ENCODE results near the gene MAML3. TPM values are rescaled to one million over a fixed set of nuclear protein-coding genes. Genes with fewer than 3 reads are reported as not detected.

MAML3 gene
- total RNA-seq, 1 experiment from 2014 or later = not detected

GRCh38 chr4:140134746-140135425, 19.1 kb downstream of the MAML3 start:
- in situ Hi-C loops (cut with HindIII; ENCODE audit: low sequenced_read_pairs) = no loop called here
- DNase-seq (ENCODE audit: low spot score) = no peak

GRCh38 chr4:140133576-140133975, 20.4 kb downstream of the MAML3 start:
- in situ Hi-C loops (cut with HindIII; ENCODE audit: low sequenced_read_pairs) = no loop called here
- DNase-seq (ENCODE audit: low spot score) = no peak

- DNase-seq (ENCODE audit: low spot score) = no peak
- in situ Hi-C loops (cut with HindIII; ENCODE audit: low sequenced_read_pairs) = no loop called here
These were observed 22.2 kb downstream of the MAML3 start for GRCh38 chr4:140131675-140132229.

GRCh38 chr4:140130677-140131076, 23.3 kb downstream of the MAML3 start:
- in situ Hi-C loops (cut with HindIII; ENCODE audit: low sequenced_read_pairs) = no loop called here
- no peak for DNase-seq (ENCODE audit: low spot score)

GRCh38 chr4:140127422-140127821, 26.6 kb downstream of the MAML3 start:
- in situ Hi-C loops (cut with HindIII; ENCODE audit: low sequenced_read_pairs) = no loop called here
- peak; percentile 84 for DNase-seq (ENCODE audit: low spot score)

- in situ Hi-C loops (cut with HindIII; ENCODE audit: low sequenced_read_pairs) = no loop called here
These were observed 27.7 kb downstream of the MAML3 start for GRCh38 chr4:140126261-140126660.

GRCh38 chr4:140125374-140125773, 28.6 kb downstream of the MAML3 start:
- no peak for DNase-seq (ENCODE audit: low spot score)
- in situ Hi-C loops (cut with HindIII; ENCODE audit: low sequenced_read_pairs) = no loop called here

More at GRCh38 chr4:140126261-140126660, 27.7 kb downstream of the MAML3 start:
- DNase-seq (ENCODE audit: low spot score) = no peak

- in situ Hi-C loops (cut with HindIII; ENCODE audit: low sequenced_read_pairs) = no loop called here
These were observed 30.2 kb downstream of the MAML3 start for GRCh38 chr4:140123666-140124377.

GRCh38 chr4:140122891-140123290, 31.1 kb downstream of the MAML3 start:
- no peak for DNase-seq (ENCODE audit: low spot score)
- in situ Hi-C loops (cut with HindIII; ENCODE audit: low sequenced_read_pairs) = no loop called here

More at GRCh38 chr4:140123666-140124377, 30.2 kb downstream of the MAML3 start:
- no peak for DNase-seq (ENCODE audit: low spot score)

GRCh38 chr4:140121646-140122045, 32.3 kb downstream of the MAML3 start:
- in situ Hi-C loops (cut with HindIII; ENCODE audit: low sequenced_read_pairs) = no loop called here
- no peak for DNase-seq (ENCODE audit: low spot score)

- DNase-seq (ENCODE audit: low spot score) = no peak
- in situ Hi-C loops (cut with HindIII; ENCODE audit: low sequenced_read_pairs) = no loop called here
These were observed 34.9 kb downstream of the MAML3 start for GRCh38 chr4:140118931-140119640.

- in situ Hi-C loops (cut with HindIII; ENCODE audit: low sequenced_read_pairs) = no loop called here
- DNase-seq (ENCODE audit: low spot score) = no peak
These were observed 36.0 kb downstream of the MAML3 start for GRCh38 chr4:140117947-140118346.

GRCh38 chr4:140116442-140117104, 37.4 kb downstream of the MAML3 start:
- in situ Hi-C loops (cut with HindIII; ENCODE audit: low sequenced_read_pairs) = no loop called here
- no peak for DNase-seq (ENCODE audit: low spot score)

GRCh38 chr4:140115140-140115539, 38.8 kb downstream of the MAML3 start:
- no peak for DNase-seq (ENCODE audit: low spot score)
- in situ Hi-C loops (cut with HindIII; ENCODE audit: low sequenced_read_pairs) = no loop called here

- DNase-seq (ENCODE audit: low spot score) = peak; percentile 48
- in situ Hi-C loops (cut with HindIII; ENCODE audit: low sequenced_read_pairs) = no loop called here
These were observed 40.3 kb downstream of the MAML3 start for GRCh38 chr4:140113653-140114052.

GRCh38 chr4:140112576-140112975, 41.4 kb downstream of the MAML3 start:
- in situ Hi-C loops (cut with HindIII; ENCODE audit: low sequenced_read_pairs) = no loop called here
- DNase-seq (ENCODE audit: low spot score) = no peak

GRCh38 chr4:140111256-140111655, 42.7 kb downstream of the MAML3 start:
- DNase-seq (ENCODE audit: low spot score) = no peak
- in situ Hi-C loops (cut with HindIII; ENCODE audit: low sequenced_read_pairs) = no loop called here

GRCh38 chr4:140110542-140111215, 43.3 kb downstream of the MAML3 start:
- in situ Hi-C loops (cut with HindIII; ENCODE audit: low sequenced_read_pairs) = no loop called here
- no peak for DNase-seq (ENCODE audit: low spot score)

- peak; percentile 77 for DNase-seq (ENCODE audit: low spot score)
- in situ Hi-C loops (cut with HindIII; ENCODE audit: low sequenced_read_pairs) = no loop called here
These were observed 44.2 kb downstream of the MAML3 start for GRCh38 chr4:140109737-140110136.

All from G401 (cell line).